DND-41 (cell line): ENCODE results near the gene PHGDH.

Source experiments
- ATAC-seq: fragments of 200-7000 bp; cut with Tn5 transposase; 3 replicates; pipeline ENCODE4 v1.9.1; 2021; ENCODE audit warnings: low read depth; ENCODE audit not compliant: insufficient read depth
- DNase-seq: peaks from one replicate; pipeline ENCODE4 v3.0.0-alpha.2; 2020
- H2AFZ ChIP-seq: 2 replicates; pipeline ENCODE4 v1.6.0; 2012; ENCODE audit warnings: low read depth, low read length
- H3K27ac ChIP-seq: 2 replicates; pipeline ENCODE4 v1.5.1; 2012; ENCODE audit warnings: low read length, inconsistent platforms
- H3K27me3 ChIP-seq: fragments of 200-600 bp; sonication (generic); 2 replicates; pipeline ENCODE4 v1.6.0; 2012; ENCODE audit warnings: low read length, mild to moderate bottlenecking, inconsistent platforms; ENCODE audit not compliant: insufficient read depth, poor library complexity
- H3K36me3 ChIP-seq: 2 replicates; pipeline ENCODE4 v1.5.1; 2012; ENCODE audit warnings: low read length, inconsistent platforms; ENCODE audit not compliant: insufficient read depth
- H3K4me1 ChIP-seq: 2 replicates; pipeline ENCODE4 v1.5.1; 2012; ENCODE audit warnings: mild to moderate bottlenecking, low read length; ENCODE audit not compliant: insufficient read depth
- H3K4me2 ChIP-seq: 2 replicates; pipeline ENCODE4 v1.6.0; 2012; ENCODE audit warnings: mild to moderate bottlenecking, moderate library complexity, low read length, inconsistent platforms; ENCODE audit not compliant: insufficient read depth
- H3K4me3 ChIP-seq, 2 experiments: fragments of 200-600 bp in 1 of 2; shearing (Covaris generic) in 1 of 2; 2 replicates each; pipeline ENCODE4 v1.5.1; 2012 to 2016; ENCODE audit warnings: inconsistent platforms in 2 of 2, low read length in 2 of 2, mild to moderate bottlenecking in 2 of 2, low read depth in 1 of 2, moderate library complexity in 1 of 2
- H3K79me2 ChIP-seq: 2 replicates; pipeline ENCODE4 v1.6.0; 2012; ENCODE audit warnings: low read length, inconsistent platforms; ENCODE audit not compliant: insufficient read depth
- H3K9ac ChIP-seq: 2 replicates; pipeline ENCODE4 v1.6.0; 2012; ENCODE audit warnings: low read depth, mild to moderate bottlenecking, inconsistent platforms, low read length, moderate library complexity
- H3K9me3 ChIP-seq: 2 replicates; pipeline ENCODE4 v1.5.1; 2012; ENCODE audit warnings: low read length, moderate library complexity, mild to moderate bottlenecking, inconsistent platforms; ENCODE audit not compliant: insufficient read depth, severe bottlenecking
- H4K20me1 ChIP-seq: 2 replicates; pipeline ENCODE4 v1.6.0; 2012; ENCODE audit warnings: low read length; ENCODE audit not compliant: insufficient read depth
- CTCF ChIP-seq: IDR thresholded peaks from 2 replicates; pipeline ENCODE4 v1.5.1; 2012; ENCODE audit warnings: borderline replicate concordance, low read length, moderate library complexity, mild to moderate bottlenecking; ENCODE audit not compliant: poor library complexity, severe bottlenecking; ENCODE audit errors: extremely low read depth
- EZH2 ChIP-seq: IDR thresholded peaks from 3 replicates; pipeline ENCODE4 v1.6.1; 2012; ENCODE audit warnings: borderline replicate concordance, low read depth, mild to moderate bottlenecking, moderate library complexity, low read length, inconsistent platforms; ENCODE audit not compliant: severe bottlenecking

The PHGDH gene

GRCh38 chr1:119670898-119671297 lies 40.8 kb upstream of the PHGDH start:
- H3K9me3 ChIP-seq: no peaks in the 10 kb centered on the region
- no peak overlapping the region for H2AFZ ChIP-seq
- H3K4me1 ChIP-seq: no peaks in the 10 kb centered on the region
- no peak overlapping the region for H3K9ac ChIP-seq
- H3K4me3 ChIP-seq: no peak overlapping the region
- no peaks in the 10 kb centered on the region for H3K36me3 ChIP-seq
- no peaks in the 10 kb centered on the region for H4K20me1 ChIP-seq
- H3K27ac ChIP-seq: no peak overlapping the region
- peaks cover 9% of the 10 kb centered on the region for H3K27me3 ChIP-seq
- ATAC-seq (no peak), DNase-seq (no peak)
- TF ChIP-seq CTCF (no peak), EZH2 (no peak)
- no peak overlapping the region for H3K4me2 ChIP-seq
- H3K79me2 ChIP-seq: no peaks in the 10 kb centered on the region

- Histone ChIP-seq H3K27me3 (peaks cover 9% of the 10 kb centered on the region), H3K36me3 (no peaks in the 10 kb centered on the region), H3K9me3 (no peaks in the 10 kb centered on the region), H3K4me1 (no peaks in the 10 kb centered on the region), H3K4me2 (no peak overlapping the region), H3K9ac (no peak overlapping the region), H3K27ac (no peak overlapping the region), H3K4me3 (no peak overlapping the region), H3K79me2 (no peaks in the 10 kb centered on the region), H4K20me1 (no peaks in the 10 kb centered on the region), H2AFZ (no peak overlapping the region)
- ATAC-seq (no peak), DNase-seq (no peak)
- no peak for TF ChIP-seq CTCF
- TF ChIP-seq EZH2: no peak
Observed at GRCh38 chr1:119673171-119673940, 38.4 kb upstream of the PHGDH start.

- H3K4me2 ChIP-seq: no peak overlapping the region
- H3K4me1 ChIP-seq: no peaks in the 10 kb centered on the region
- no peak overlapping the region for H3K4me3 ChIP-seq
- TF ChIP-seq CTCF: no peak
- TF ChIP-seq EZH2: no peak
- H3K9me3 ChIP-seq: no peaks in the 10 kb centered on the region
- H3K27me3 ChIP-seq: peaks cover 9% of the 10 kb centered on the region
- no peaks in the 10 kb centered on the region for H3K79me2 ChIP-seq
- H3K36me3 ChIP-seq: no peaks in the 10 kb centered on the region
- no peak overlapping the region for H2AFZ ChIP-seq
- H3K27ac ChIP-seq: no peak overlapping the region
- DNase-seq: no peak
- no peak overlapping the region for H3K9ac ChIP-seq
- H4K20me1 ChIP-seq: no peaks in the 10 kb centered on the region
- ATAC-seq: no peak
Observed at GRCh38 chr1:119674111-119674526, 37.6 kb upstream of the PHGDH start.
